Glomerular visceral epithelial cell (primary cell): Measurements from ENCODE around the gene PHTF1.
"Not testable (repeated sequence)": the region's sequence is repeated elsewhere in the genome, so short reads cannot be mapped to it uniquely, and the experiment has no call there.

ENCODE experiments used
- DNase-seq: peaks from one replicate; pipeline ENCODE4 v3.0.0-alpha.2; 2016; ENCODE audit errors: extremely low spot score

The PHTF1 gene

DNA sequence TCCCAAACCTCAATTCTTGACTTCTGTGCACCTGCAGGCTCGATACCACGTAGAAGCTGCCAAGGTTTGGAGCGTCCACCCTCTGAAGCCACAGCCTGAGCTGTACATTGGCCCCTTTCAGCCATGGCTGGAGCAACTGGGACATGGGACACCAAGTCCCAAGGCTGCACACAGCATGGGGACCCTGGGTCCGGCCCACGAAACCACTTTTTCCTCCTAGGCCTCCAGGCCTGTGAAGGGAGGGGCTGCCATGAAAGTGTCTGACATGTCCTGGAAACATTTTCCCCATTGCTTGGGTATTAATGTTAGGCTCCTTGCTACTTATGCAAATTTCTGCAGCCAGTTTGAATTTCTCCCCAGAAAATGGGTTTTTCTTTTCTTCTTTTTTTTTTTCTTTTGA is 40.7 kb downstream of the PHTF1 start:
- DNase-seq, result not testable (repeated sequence)

DNA sequence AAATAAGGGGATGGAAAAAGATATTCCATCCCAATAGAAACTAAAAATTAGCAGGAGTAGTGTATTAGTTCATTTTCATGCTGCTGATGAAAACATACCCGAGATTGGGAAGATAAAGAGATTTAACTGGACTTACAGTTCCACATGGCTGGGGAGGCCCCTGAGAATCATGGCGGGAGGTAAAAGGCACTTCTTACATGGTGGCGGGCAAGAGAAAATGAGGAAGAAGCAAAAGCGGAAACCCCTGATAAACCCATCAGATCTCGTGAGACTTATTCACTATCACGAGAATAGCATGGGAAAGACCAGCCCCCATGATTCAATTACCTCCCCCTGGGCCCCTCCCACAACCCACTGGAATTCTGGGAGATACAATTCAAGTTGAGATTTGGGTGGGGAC is 41.8 kb downstream of the PHTF1 start:
- not testable (repeated sequence) for DNase-seq

DNA sequence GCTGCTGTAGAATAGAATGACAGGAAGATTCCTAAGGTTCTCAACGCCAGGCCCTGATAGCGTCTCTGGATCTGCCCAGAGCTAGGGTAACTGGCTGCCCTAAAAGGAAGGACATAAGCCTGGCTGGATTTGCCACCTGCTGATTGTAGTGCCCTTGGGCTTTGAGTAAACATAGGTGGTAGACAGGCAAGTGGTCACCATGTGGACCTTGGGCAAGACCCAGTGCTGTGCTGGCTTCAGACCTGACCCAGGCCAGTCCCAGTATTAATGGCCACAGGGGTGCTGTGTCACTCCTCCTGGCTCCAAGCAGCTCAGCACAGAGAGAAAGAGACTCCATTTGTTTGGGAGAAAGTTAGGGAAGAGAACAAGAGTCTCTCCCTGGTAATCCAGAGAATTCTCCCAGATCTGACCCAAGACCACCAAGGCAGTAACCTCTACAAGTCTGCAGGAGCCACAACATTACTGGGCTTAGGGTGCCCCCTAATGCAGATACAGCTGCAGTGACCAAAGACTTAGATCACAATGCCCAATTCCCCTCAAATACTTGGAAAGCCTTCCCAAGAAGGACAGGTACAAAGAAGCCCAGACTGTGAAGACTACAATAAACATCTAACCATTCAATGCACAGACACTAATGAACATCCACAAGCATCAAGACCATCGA is 44.5 kb downstream of the PHTF1 start:
- DNase-seq, result no peak

DNA sequence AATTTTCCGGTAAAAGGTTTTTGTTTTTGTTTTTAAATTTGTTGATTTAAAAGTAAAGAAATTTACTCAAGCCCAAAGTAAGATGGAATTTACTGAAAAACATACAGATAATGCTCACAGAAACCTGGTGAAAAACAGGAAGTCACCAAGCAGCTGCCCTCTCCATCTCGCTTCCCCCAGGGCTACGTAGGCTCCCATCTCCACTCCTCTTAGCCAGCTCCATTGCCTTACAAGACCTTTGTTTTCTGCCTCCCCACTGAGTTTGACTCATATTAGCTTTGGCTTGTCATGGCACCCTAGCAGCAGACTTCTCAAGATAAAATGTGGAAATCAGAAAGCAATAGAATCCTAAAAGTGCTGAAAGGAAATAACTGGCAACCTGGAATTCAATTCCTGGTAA is 57.9 kb downstream of the PHTF1 start:
- no peak for DNase-seq

DNA sequence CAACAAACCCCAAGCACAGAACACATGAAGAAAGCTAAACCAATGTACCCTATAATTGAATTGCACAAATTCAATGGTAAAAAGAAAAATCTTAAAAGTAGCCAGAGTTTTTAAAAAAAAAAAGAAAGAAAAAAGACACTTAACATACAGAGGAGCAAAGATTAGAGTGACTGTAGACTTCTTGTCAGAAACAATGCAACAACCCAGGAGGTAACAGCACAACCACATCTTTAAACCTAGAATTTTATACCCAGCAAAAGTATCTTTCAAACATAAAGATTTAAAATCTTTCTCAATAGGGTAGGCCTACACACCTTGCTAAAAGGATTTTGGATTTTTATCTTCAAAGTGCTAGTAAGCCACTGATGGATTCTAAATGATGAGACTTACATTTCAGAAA is 64.4 kb downstream of the PHTF1 start:
- DNase-seq, result no peak

DNA sequence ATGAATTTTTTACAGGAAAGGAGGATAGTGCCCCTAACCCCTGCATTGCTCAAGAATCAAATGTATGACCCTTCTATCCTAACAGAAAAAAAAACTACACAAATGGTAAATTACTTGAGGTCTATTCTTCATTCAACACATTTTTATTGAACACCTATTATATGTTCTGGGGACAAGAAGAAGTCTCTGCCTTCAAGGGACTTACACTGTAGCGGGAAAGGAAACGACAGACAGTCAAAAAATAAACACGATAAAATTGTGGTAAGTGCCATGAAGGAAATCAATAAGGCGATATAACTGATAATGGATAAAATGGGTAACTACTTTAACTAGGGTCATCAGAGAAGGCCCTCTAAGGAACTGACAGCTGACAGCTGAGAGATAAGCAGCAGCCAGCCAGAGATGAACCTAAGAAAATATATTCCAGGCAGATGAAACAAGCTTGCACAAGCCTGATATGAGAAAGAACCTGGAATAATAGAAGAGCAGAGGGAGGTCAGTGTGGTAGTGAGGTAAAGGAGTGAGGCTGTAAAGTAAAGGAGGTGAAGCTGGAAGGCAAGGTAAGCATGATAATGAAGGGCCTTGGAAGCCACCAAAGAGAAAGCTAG is 66.4 kb downstream of the PHTF1 start:
- no peak for DNase-seq

DNA sequence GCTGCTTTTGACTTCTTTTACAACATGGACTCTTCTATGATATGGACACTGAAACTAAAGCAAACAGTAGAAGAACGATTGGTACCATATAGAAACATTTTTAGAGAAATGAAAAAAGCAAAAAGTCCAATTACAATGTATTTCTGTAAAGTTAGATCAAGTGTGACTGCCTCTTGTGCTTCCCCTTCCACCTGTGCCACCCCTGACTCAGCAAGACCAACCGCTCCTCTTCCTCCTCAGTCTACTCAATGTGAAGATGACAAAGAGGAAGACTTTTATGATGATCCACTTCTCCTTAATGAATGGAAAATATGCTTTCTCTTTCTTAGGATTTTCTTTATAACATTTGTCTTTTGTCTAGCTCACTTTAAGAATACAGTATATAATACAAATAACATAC is 66.9 kb downstream of the PHTF1 start:
- DNase-seq, result no peak

DNA sequence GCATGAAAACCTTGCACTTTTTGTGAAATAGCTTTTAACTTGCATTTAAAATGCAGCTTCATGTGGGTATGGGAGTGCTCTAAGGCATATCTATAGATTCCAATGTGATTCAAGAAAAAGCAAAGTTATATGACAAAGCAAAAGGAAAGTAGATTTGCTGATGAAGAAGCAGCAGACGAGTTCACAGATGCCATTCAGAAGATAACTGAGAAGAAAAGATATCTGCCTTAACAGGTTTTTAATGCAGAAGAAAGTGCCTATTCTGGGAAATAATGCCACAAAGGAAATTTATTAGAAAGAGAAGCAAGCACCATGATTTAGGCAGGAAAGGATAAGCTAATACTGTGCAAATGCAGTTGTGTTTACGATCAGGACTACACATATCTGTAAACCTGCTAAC is 68.1 kb downstream of the PHTF1 start:
- no peak for DNase-seq

DNA sequence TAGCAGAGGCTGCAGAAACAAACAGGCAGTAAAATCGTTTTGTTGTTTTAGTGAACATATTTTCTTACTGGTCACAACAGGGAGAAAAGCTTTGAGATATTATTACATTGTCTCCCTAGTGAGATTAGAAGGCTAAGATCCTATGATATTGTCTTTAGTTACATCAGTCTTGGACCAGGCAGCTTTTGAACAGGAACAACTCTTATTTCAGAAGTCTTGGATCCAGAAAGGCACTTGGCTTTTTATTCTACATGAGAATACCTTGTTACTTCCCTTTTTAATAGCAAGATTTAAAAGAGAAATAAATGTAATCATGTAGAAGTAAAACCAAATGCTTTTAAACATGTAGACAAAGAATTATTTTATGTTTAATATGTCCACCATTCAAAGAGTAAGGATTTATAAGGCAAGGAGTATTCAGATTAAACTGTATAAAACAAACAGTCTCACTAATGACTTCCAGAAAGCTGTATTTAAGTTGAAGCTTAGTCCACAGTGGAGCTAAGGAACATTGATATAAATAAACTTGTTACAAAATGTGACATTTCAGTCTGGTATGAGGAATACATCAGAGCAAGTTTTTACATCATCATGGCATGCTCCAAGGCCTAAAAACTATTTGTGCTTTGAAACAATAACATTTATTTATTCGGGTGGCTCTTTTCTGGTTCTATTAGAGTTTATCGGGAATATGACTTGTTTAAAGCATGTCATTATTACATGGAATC is 72.2 kb downstream of the PHTF1 start:
- no peak for DNase-seq

DNA sequence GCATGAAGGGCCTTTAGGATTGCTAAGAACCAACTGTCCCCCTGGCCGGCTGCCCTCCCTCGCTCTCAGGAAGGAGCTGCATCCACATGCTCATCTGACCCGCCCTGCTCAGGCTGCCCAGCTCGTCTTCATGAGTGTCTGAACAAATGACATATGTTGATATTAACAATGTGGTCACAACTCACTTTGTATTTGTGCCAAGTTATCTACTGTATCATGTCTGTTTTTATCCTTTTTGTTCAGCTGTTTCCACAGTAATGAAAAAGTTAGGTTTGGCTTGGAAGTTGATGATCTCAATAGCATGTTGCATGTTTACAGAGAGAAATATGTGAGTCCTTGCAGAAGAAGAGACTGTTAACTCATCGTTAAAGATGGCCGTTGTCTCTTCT is 75.1 kb downstream of the PHTF1 start:
- DNase-seq, result no peak

DNA sequence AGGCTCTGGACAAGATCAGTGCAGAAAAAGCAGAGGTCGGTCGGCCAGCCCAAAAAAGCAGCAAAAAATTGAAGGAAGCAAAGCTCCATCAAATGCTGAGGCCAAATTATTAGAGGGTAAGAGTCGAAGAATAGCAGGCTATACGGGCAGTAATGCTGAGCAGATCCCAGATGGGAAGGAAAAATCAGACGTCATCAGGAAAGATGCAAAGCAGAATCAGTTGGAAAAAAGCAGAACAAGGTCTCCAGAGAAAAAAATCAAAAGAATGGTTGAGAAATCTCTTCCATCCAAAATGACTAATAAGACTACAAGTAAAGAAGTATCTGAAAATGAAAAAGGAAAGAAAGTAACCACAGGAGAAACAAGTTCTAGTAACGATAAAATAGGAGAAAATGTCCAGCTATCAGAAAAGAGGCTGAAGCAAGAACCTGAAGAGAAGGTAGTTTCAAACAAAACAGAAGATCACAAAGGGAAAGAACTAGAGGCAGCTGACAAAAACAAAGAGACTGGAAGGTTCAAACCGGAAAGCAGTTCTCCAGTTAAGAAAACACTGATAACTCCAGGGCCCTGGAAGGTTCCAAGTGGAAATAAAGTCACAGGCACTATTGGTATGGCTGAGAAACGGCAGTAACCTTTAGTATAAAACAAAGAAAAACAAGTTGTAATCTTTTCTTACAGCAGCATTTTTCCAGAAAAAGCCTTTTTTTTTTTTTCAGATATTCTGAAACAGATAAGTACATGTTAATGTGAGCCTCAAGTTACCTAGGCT is 75.7 kb downstream of the PHTF1 start:
- DNase-seq, result no peak

DNA sequence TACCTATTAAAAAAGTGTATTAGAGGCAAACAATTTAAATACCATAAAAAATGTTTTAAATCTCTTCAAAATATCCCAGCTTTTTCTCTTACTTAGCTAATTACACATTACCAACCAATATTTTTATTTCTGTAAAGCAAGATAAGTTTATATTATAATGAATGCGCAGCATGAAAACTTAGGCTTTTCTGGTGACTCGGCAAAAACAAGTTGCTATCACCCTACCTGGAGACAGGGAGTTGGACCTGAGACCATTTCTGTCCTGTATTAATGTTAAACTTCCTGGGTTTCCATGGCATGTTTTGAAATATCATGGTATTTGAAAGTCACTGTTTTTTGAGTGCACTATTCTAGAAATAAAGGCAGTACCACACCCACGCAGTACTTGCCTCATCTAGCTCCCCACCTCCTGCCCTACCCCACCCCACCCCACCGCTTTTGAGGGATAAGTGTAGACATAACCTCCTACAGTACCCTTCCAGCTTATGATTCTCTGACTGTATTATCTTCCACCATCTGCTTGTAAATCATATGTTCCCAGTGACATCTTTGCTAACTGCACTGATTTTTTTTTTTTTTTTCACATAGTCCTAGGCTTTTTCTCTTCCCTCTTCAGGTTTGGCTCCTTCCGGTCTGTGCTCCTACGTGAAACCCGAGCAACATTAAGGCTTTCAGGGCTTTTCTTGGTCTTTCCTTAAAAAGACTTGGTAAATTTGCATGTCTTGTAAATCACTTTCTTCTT is 77.5 kb downstream of the PHTF1 start:
- no peak for DNase-seq

DNA sequence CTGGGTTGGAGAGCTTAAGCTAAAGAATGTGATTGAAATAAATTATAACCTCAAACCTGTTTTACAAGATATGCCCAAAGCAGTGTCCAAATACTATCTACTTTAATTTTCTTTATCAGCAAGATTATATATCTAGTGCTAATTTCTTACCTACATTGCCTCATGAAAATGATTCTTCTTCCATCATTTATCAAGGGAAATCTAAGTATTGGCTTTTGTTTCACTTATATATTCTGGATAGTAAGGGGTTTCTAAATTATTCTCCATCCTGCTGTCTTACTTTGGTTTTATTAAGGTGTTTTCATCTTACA is 81.2 kb downstream of the PHTF1 start:
- no peak for DNase-seq

DNA sequence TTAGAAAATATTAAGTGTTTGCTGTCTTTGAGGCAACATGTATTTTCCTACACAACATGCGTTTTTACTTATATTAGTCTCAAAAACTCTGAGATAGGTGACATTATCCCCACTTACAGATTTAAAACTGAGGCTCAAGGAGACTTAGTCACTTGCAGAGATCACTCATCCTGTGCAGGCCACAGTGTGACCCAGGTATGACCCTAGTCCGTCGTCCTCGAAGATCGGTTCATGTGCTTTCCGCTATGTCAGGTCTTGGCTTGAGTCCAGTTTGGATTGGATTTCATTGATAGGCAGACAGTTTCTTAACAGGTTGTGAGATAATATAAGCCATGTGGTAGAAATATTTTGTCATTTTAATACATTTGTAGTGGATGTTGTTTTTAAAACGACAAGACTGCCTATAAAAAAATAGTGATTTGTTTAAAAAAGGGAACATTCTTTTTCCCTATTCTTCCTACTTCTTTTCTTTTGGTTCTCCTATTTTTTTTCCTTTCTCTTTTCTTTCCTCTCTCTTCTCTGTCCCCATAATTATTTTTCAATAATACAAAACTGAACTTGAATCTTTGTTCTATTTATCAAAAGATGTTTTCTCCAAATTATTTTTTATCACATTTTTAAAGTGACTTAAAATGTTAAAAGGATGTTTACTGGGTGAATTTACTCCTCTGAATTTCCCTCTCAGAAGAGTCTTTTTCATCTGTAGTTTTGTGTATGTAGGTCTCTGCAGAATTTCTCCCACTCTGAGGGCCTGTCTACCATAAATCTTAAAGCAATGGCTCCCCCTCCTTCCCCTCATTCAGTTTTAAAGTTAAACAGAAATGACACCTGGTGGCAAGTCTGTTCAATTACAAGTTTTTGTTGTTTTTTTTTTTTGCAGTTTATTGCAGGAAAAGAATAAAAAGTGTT is 81.8 kb downstream of the PHTF1 start:
- DNase-seq, result peak; percentile 54

DNA sequence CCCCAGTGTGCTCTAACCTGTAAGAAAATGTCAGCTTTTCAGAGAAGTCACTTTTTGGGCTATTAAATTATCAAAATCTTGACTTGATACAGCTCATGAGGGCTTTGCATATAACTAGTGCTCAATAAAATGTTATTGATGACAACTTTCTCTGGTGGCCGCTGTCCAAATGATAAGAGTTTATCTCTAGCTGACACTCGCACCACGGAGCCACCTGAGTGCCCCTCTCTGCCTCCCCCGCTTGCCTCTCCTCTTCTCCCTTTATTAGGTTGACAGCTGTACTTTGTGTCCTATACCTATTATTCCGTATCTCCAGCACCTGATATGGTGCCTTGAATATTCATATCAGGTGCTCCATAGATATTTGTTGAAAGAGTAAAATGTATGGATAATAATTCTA is 82.8 kb downstream of the PHTF1 start:
- DNase-seq, result no peak

DNA sequence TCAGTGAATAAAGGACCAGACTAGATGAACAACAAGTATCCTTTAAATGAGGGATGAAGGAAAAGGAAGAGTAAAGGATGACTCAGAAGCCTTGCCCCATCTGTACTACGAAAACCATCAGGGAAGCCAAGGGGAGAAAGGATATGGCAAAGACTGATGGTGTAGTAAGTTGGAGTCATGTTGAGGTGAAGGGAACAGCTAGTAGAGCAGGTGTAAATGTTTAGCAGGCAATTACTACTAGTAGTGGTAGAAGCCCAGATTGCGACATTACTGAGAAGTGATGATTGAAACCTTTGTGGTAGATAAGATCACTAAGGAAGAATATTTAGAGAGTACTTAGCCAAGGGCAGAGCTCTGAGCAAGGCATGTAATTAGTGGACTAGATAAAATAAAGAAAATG is 84.0 kb downstream of the PHTF1 start:
- no peak for DNase-seq

DNA sequence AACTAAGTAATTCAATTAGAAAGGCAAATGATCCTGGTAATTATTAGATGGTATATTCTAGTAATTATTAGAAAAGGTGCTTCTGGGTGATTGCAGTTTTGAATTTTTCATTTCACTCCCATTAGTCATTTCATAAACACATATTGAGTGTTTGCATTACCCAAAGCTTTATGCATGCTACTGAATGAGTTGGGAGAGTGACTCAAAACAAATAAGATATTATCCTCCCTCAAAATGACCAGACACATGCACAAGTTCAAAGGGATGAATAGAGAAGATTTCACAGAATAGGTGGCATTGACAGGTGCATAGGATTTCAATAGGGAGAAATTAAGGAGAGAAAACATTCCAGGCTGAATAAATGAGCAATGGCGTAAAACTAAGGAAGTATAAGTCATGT is 84.7 kb downstream of the PHTF1 start:
- no peak for DNase-seq

DNA sequence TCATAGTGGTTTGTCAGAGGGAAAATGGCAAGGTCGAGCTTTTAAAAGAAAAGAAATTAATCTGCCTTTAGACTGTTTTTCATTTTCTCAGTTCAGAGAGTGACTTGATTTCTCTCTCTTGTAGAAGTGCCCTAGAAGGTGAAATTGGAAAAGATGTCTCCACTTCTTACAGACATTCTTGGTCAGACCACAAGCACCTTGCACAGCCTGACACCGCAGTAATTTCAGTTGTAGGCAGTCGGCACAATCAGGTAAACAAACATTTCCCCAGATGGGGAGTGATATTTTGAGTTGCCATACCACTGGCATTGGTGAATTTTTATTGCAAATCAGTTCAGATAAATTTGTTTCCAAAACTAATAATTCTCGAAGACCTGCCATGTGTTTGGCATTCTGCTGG is 86.8 kb downstream of the PHTF1 start:
- DNase-seq, result no peak

DNA sequence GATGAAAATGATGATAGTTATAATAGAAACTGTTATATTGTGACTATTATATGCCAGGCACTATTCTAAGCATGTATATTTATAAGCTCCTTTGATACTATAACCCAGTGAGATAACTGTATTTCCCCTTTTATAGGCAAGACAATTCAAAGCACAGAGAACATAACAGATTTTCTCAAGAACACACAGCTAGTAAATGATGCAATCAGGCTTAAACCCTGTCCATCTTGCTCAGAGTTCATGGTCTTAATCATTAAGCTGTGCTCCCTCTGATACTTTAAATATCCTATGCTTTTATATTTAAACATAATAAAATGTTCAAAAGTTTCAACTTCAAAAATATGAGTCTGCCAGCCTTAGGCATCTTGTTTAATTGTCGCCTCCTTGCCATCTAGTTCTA is 88.6 kb downstream of the PHTF1 start:
- no peak for DNase-seq

DNA sequence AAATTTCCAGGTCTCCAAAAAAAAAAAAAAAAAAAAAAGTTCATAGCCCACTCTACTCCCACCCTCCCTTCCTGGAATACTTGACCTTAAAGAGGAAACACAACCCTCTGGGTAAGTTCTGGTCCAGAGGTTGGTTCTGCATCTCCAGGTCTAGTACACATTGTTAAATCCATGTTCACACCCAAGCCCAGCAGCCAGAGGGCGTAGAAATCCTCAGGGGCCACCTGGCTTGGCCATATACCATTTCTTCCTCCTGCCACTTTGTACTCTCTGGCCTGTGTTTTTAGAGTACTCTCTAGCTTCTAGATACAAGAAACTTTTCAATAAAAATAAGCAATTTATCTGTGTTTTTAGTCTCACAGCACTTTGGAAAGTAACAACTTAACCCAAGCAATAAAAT is 89.3 kb downstream of the PHTF1 start:
- no peak for DNase-seq

DNA sequence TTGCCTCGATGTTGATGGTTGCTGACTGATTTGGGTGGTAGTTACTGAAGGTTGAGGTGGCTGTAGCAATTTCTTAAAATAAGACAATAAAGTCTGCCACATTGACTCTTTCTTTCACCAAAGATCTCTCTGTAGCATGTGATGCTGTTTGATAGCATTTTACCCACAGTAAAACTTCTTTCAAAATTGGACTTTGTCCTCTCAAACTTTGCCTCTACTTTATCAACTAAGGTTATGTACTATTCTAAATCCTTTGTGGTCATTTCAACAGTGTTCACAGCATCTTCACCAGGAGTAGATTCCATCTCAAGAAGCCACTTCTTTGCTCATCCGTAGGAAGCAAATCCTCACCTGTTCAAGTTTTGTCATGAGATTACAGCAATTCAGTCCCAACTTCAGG is 93.2 kb downstream of the PHTF1 start:
- DNase-seq, result no peak
